Astrocyte (in vitro differentiated cells and primary cell): ENCODE measurements around the gene ROR1. TPM values are rescaled to one million over a fixed set of nuclear protein-coding genes. Genes with fewer than 3 reads are reported as not detected.

Experiments
- DNase-seq: peaks from one replicate; pipeline ENCODE4 v3.0.0-alpha.2; 2010; ENCODE audit warnings: low read depth
- FAIRE-seq: peaks from 2 replicates; lab custom pipeline; 2011; peaks lifted over from hg19 to GRCh38; lab: Jason Lieb, UNC
- H2AFZ ChIP-seq: 2 replicates; pipeline ENCODE4 v1.6.0; 2012; ENCODE audit warnings: low read depth, low read length, inconsistent platforms
- H3K27ac ChIP-seq: 2 replicates; pipeline ENCODE4 v1.5.1; 2011; ENCODE audit warnings: low read depth, low read length, inconsistent platforms
- H3K27me3 ChIP-seq: 2 replicates; pipeline ENCODE4 v1.6.0; 2011; ENCODE audit warnings: low read length, inconsistent platforms; ENCODE audit not compliant: insufficient read depth
- H3K36me3 ChIP-seq: 2 replicates; pipeline ENCODE4 v1.5.1; 2011; ENCODE audit warnings: low read length, inconsistent platforms; ENCODE audit not compliant: insufficient read depth
- H3K4me1 ChIP-seq: 2 replicates; pipeline ENCODE4 v1.5.1; 2011; ENCODE audit warnings: low read length, inconsistent platforms; ENCODE audit not compliant: insufficient read depth
- H3K4me2 ChIP-seq: 2 replicates; pipeline ENCODE4 v1.6.0; 2012; ENCODE audit warnings: low read length, inconsistent platforms
- H3K4me3 ChIP-seq: 2 replicates; pipeline ENCODE4 v1.5.1; 2011; ENCODE audit warnings: low read depth, mild to moderate bottlenecking, low read length, inconsistent platforms; ENCODE audit not compliant: insufficient read depth
- H3K79me2 ChIP-seq: 2 replicates; pipeline ENCODE4 v1.6.0; 2012; ENCODE audit warnings: mild to moderate bottlenecking, low read length, inconsistent platforms; ENCODE audit not compliant: insufficient read depth
- H3K9ac ChIP-seq: 2 replicates; pipeline ENCODE4 v1.6.0; 2012; ENCODE audit warnings: mild to moderate bottlenecking, low read length, inconsistent platforms
- H3K9me3 ChIP-seq: 2 replicates; pipeline ENCODE4 v1.5.1; 2012; ENCODE audit warnings: low read depth, mild to moderate bottlenecking, low read length, inconsistent platforms; ENCODE audit not compliant: insufficient read depth
- H4K20me1 ChIP-seq: 2 replicates; pipeline ENCODE4 v1.6.0; 2012; ENCODE audit warnings: low read length, inconsistent platforms; ENCODE audit not compliant: insufficient read depth
- H3K27ac Mint-ChIP-seq: one replicate; pipeline ENCODE4 v1.8.0; 2021; ENCODE audit warnings: mild to moderate bottlenecking, mixed read lengths; ENCODE audit not compliant: unreplicated experiment
- H3K27me3 Mint-ChIP-seq: one replicate; pipeline ENCODE4 v1.8.0; 2021; ENCODE audit warnings: low read depth, mixed read lengths; ENCODE audit not compliant: unreplicated experiment
- H3K36me3 Mint-ChIP-seq: one replicate; pipeline ENCODE4 v1.8.0; 2021; ENCODE audit warnings: low read depth, mixed read lengths; ENCODE audit not compliant: unreplicated experiment
- H3K4me1 Mint-ChIP-seq: one replicate; pipeline ENCODE4 v1.8.0; 2021; ENCODE audit warnings: low read depth, mixed read lengths; ENCODE audit not compliant: unreplicated experiment
- H3K4me3 Mint-ChIP-seq: one replicate; pipeline ENCODE4 v1.8.0; 2021; ENCODE audit warnings: mild to moderate bottlenecking, moderate library complexity, mixed read lengths; ENCODE audit not compliant: unreplicated experiment
- H3K9me3 Mint-ChIP-seq: one replicate; pipeline ENCODE4 v1.8.0; 2021; ENCODE audit warnings: mild to moderate bottlenecking, mixed read lengths; ENCODE audit not compliant: unreplicated experiment
- EZH2 ChIP-seq: IDR thresholded peaks from 2 replicates; pipeline ENCODE4 v1.6.1; 2012; ENCODE audit warnings: mild to moderate bottlenecking, low read length, inconsistent platforms; ENCODE audit not compliant: insufficient read depth
- total RNA-seq: library from RNA; stranded (reverse); gene quantifications from 2 replicates; pipeline ENCODE4 v1.2.1, GENCODE V29; 2021
- TF ChIP-seq, protein P1 (sequence below): IDR thresholded peaks from 2 replicates; pipeline ENCODE4 v1.5.1; 2011; ENCODE audit warnings: low read depth, mild to moderate bottlenecking, inconsistent platforms, low read length, moderate library complexity; ENCODE audit not compliant: insufficient read depth

Gene ROR1
- total RNA-seq, 1 donor from 2014 or later, result 38.3 TPM

DNA sequence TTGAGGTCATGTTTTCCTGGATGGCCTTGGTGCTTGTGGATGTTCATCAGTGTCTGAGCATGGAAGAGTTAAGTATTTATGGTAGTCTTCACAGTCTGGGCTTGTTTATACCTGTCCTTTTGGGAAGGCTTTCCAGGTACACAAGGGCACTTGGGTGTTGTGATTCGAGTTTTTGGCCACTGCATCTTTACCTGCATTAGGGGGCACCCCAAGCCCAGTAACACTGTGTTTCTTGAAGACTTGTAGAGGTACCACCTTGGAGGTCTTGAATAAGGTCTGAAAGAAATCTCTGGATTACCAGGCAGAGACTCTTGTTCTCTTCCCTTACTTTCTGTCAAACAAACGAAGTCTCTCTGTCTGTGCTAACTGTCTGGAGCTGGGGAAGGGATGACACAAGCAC lies 34.4 kb upstream of the ROR1 start:
- peaks cover 3% of the 10 kb centered on the region for H3K36me3 Mint-ChIP-seq
- FAIRE-seq (no peak), DNase-seq (no peak)
- H3K9me3 Mint-ChIP-seq, result peaks cover 5% of the 10 kb centered on the region
- no peak overlapping the region for H3K27ac Mint-ChIP-seq
- Histone ChIP-seq H3K27ac (no peak overlapping the region), H3K4me1 (no peaks in the 10 kb centered on the region), H3K27me3 (no peaks in the 10 kb centered on the region), H3K4me2 (no peak overlapping the region), H4K20me1 (no peaks in the 10 kb centered on the region), H3K4me3 (no peak overlapping the region), H3K79me2 (no peaks in the 10 kb centered on the region), H3K9ac (no peak overlapping the region), H3K36me3 (no peaks in the 10 kb centered on the region), H2AFZ (no peak overlapping the region), H3K9me3 (peaks cover 3% of the 10 kb centered on the region)
- H3K4me1 Mint-ChIP-seq, result peaks cover 3% of the 10 kb centered on the region
- H3K4me3 Mint-ChIP-seq, result no peak overlapping the region
- TF ChIP-seq, protein P1, sequence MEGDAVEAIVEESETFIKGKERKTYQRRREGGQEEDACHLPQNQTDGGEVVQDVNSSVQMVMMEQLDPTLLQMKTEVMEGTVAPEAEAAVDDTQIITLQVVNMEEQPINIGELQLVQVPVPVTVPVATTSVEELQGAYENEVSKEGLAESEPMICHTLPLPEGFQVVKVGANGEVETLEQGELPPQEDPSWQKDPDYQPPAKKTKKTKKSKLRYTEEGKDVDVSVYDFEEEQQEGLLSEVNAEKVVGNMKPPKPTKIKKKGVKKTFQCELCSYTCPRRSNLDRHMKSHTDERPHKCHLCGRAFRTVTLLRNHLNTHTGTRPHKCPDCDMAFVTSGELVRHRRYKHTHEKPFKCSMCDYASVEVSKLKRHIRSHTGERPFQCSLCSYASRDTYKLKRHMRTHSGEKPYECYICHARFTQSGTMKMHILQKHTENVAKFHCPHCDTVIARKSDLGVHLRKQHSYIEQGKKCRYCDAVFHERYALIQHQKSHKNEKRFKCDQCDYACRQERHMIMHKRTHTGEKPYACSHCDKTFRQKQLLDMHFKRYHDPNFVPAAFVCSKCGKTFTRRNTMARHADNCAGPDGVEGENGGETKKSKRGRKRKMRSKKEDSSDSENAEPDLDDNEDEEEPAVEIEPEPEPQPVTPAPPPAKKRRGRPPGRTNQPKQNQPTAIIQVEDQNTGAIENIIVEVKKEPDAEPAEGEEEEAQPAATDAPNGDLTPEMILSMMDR, result no peak
- TF ChIP-seq EZH2, result no peak
- no peaks in the 10 kb centered on the region for H3K27me3 Mint-ChIP-seq

DNA sequence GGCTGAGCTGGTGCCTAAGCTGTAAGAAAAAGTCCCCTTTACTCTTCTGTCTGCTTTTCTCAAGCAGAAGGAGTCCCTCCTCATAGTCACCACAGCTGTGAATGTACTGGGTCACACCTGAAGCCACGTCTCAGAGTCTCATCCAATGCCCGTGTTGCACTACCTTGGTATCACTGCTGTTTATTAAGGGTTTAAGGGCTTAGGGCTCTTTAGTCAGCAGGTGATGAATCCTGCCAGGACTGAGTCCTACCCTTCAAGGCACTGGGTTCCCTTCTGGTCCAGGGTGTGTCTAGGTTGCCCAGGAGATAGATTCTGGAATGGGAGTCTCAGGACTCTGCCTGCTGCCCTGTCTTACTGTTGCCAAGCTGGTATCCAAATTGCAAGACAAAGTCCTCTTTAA lies 33.4 kb upstream of the ROR1 start:
- FAIRE-seq, result no peak

DNA sequence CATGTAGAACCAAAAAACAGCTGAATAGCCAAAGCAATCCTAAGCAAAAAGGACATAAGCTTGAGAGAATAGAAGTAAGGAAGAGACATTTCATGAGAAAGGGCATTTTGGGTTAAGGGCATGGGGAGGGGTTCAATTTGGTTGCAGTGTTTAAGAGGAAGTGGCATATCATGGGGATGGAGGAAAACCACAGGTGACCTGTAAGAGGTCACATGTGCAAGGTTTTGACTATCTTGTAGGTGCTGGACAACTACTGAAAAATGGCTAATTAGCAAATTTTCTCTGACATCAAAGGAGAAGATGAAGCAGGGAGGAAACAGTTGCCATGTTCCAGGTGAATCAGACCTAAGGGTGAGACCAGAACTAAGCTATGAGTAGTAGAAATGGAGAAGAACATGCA lies 31.3 kb upstream of the ROR1 start:
- Histone ChIP-seq H3K79me2 (no peaks in the 10 kb centered on the region), H3K27ac (no peak overlapping the region), H2AFZ (no peak overlapping the region), H3K9me3 (no peaks in the 10 kb centered on the region), H3K4me3 (no peak overlapping the region), H3K4me2 (no peak overlapping the region), H4K20me1 (no peaks in the 10 kb centered on the region), H3K9ac (no peak overlapping the region), H3K27me3 (no peaks in the 10 kb centered on the region), H3K36me3 (no peaks in the 10 kb centered on the region), H3K4me1 (peaks cover 19% of the 10 kb centered on the region)
- H3K4me3 Mint-ChIP-seq, result no peak overlapping the region
- FAIRE-seq (no peak), DNase-seq (no peak)
- H3K27ac Mint-ChIP-seq, result no peak overlapping the region
- H3K27me3 Mint-ChIP-seq, result no peaks in the 10 kb centered on the region
- no peaks in the 10 kb centered on the region for H3K36me3 Mint-ChIP-seq
- peaks cover 27% of the 10 kb centered on the region for H3K4me1 Mint-ChIP-seq
- peaks cover 4% of the 10 kb centered on the region for H3K9me3 Mint-ChIP-seq
- TF ChIP-seq, protein P1, result no peak
- no peak for TF ChIP-seq EZH2

More for the DNA sequence above, 33.4 kb upstream of the ROR1 start:
- H3K27me3 Mint-ChIP-seq, result no peaks in the 10 kb centered on the region
- peaks cover 3% of the 10 kb centered on the region for H3K9me3 ChIP-seq
- no peaks in the 10 kb centered on the region for H3K4me1 ChIP-seq
- H3K27ac Mint-ChIP-seq, result no peak overlapping the region
- no peaks in the 10 kb centered on the region for H3K27me3 ChIP-seq
- H3K36me3 Mint-ChIP-seq, result peaks cover under 1% of the 10 kb centered on the region
- no peak for DNase-seq
- no peak overlapping the region for H3K4me2 ChIP-seq
- peaks cover 5% of the 10 kb centered on the region for H3K9me3 Mint-ChIP-seq
- H3K79me2 ChIP-seq, result no peaks in the 10 kb centered on the region
- H3K27ac ChIP-seq, result no peak overlapping the region
- no peak overlapping the region for H2AFZ ChIP-seq
- H3K4me3 Mint-ChIP-seq, result no peak overlapping the region
- H3K36me3 ChIP-seq, result no peaks in the 10 kb centered on the region
- no peak overlapping the region for H3K4me3 ChIP-seq
- TF ChIP-seq, protein P1, result no peak
- TF ChIP-seq EZH2, result no peak
- H3K4me1 Mint-ChIP-seq, result peaks cover 6% of the 10 kb centered on the region
- no peak overlapping the region for H3K9ac ChIP-seq
- no peaks in the 10 kb centered on the region for H4K20me1 ChIP-seq
